GM12872 (cell line): Measurements from ENCODE around the gene SEC61A2.

Experiments
- TF ChIP-seq, protein P1 (sequence below): IDR thresholded peaks from 3 replicates; pipeline ENCODE4 v1.5.1; 2011; ENCODE audit warnings: low read depth, mild to moderate bottlenecking, low read length, moderate library complexity; ENCODE audit not compliant: insufficient read depth

Gene SEC61A2

DNA sequence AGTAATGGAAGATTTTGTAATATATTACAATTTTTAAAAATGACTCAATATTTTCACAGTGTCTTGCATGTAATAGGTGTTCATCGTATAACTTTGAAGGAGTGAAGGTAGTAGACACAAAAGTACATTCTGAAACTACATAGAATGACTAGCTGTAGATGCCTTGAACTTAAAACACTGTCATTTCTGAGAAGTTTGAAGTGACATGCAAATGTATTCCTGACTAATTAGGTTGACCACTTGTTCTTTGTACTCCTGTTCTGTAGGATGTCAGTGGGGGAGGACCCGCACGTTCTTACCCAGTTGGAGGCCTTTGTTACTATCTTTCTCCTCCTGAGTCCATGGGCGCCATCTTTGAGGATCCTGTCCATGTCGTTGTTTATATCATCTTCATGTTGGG, 31.2 kb downstream of the SEC61A2 start:
- TF ChIP-seq, protein P1, sequence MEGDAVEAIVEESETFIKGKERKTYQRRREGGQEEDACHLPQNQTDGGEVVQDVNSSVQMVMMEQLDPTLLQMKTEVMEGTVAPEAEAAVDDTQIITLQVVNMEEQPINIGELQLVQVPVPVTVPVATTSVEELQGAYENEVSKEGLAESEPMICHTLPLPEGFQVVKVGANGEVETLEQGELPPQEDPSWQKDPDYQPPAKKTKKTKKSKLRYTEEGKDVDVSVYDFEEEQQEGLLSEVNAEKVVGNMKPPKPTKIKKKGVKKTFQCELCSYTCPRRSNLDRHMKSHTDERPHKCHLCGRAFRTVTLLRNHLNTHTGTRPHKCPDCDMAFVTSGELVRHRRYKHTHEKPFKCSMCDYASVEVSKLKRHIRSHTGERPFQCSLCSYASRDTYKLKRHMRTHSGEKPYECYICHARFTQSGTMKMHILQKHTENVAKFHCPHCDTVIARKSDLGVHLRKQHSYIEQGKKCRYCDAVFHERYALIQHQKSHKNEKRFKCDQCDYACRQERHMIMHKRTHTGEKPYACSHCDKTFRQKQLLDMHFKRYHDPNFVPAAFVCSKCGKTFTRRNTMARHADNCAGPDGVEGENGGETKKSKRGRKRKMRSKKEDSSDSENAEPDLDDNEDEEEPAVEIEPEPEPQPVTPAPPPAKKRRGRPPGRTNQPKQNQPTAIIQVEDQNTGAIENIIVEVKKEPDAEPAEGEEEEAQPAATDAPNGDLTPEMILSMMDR: no peak

DNA sequence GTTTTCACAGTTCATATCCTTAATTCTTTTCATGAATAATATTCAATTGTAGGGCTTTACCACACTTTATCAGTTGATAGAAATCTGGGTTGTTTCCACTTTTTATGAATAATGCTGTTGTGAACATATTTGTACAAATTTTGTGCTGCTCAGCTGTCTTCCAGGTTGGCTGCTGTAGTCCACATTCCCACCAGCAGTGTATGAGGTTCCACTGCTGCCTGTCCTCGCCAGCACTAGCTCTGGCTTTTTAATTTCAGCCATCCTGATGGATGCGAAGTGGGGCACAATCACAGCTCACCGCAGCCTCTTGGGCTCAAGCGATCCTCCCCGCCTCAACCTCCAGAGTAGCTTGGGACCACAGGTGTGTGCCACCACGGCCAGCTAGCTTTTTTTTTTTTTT, 33.5 kb downstream of the SEC61A2 start:
- TF ChIP-seq, protein P1: no peak

DNA sequence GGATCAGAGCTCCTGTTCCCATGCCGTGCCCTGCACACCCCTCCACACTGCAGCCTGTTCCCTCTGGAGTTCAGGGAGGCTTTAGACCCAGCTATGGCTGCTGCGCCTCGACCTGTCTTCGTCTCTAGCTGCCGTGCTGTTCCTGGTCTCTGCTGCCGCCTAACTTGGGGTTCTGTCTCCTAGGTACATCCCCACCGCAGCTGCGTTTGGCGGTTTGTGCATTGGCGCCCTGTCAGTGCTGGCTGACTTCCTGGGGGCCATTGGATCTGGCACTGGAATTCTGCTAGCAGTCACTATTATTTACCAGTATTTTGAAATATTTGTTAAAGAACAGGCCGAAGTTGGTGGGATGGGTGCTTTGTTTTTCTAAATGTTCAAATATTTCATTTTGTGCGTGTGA, 34.6 kb downstream of the SEC61A2 start:
- TF ChIP-seq, protein P1: no peak

DNA sequence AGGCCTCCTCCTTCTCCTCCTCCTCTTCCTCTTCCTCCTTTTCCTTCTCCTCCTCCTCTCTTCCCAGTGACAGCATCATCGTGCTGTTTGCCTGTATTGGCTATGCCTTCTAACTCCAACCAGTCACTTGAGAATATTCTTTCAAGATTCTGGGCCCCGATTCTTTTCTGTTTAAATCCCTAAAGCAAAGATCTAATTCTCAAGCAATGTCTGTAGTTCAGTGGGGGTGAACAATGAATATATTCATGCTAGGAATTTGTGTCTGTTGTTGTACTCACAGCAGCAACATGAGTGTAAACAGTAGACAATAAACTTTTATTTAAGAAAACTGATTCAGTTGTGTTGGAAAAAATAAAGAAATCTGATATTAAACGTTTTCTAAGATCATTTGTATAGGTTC, 35.6 kb downstream of the SEC61A2 start:
- TF ChIP-seq, protein P1: no peak

DNA sequence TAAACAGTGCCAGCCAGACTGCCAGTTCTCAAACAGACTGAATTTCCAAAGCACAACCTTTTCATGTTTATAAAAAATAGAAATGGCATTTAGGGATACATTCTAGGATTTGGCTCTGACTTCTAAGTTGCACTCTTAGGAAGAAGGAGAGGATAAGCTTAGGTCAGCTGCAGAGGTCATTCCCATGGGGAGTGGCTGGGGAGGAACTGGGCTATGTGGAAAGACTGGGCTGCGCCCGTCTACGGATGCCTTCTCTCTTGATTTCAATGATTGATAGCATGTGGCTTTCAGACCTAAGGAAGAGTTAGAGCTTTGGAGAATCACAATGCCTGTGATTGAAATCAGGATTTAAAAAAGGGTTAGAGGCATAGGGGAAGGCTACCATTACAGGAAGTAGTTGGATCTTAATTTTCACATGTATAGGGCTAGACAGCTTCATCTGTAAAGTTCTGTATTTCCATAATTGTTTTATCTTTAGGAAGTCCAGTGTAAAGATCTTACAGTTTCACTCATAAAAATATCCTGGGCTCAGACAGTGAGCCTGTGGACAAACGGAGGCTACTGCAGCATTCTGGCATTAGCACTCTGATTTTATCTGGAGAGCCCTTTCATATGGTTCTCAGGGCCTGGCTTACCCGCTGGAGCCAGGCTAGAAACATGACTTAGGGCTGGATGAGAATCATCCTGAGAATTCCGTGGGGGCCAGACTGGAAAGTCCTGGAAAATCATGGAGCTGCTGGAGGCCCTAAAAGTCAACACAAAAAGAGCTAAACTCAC, 36.7 kb downstream of the SEC61A2 start:
- TF ChIP-seq, protein P1: no peak

DNA sequence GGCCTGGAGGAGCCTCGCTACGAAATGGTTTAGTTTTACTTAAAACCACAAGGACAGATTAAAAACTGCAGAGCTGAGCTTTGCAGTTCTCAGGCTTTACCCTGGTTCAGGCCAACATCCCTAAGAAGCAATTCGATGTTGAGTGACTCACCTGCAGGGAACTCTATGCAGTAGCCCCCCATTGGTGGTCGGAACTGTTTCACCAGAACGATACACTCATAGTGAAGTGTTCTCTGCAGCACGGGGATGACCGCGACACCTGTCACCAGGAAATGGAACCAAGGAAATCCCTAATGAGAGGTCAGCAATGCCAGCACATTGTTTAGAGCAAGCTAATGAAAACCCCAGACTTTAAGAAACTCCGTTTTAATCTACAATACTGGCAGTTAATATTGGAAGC, 48.2 kb downstream of the SEC61A2 start:
- TF ChIP-seq, protein P1: no peak

DNA sequence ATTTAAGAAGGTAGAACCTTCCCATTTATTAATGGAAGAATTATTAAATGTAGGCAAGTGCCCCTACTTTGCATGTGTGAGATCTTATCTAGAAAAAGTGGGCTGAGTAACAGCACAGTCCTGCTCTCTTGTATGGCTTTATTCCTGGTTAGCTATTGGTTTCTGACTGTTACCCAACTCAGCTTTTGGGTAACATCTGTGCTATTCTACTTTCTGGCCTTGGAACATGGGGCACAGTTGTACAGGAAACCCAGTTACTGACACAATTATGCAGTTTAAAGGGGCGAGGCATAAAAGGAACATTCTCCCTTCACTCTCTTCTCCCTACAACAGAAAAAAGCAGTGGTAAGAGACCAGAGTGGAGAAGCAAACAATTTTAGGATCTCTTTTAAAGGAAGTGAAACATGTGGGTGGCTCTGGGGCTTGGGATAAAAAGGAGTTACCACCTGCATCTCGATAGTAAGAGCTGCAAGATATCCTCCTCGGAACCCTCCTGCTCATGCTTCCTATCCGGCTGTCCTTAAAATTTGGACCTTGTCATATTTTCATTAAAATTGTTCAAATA, 50.2 kb downstream of the SEC61A2 start:
- TF ChIP-seq, protein P1: no peak
